ENCODE results near the gene MOBP.

MOBP gene

GRCh38 chr3:39519554-39520288 lies 52.2 kb downstream of the MOBP start:
- Histone ChIP-seq H3K27ac (ENCODE audit: low read depth, low read length, poor library complexity, severe bottlenecking) (no peak overlapping the region), H3K9me2 (ENCODE audit: low read depth, low read length) (no peaks in the 10 kb centered on the region), H3K9me3 (ENCODE audit: low read length) (peaks cover 3% of the 10 kb centered on the region; the same call in 1 of the 2 replicates), H3K79me2 (ENCODE audit: insufficient read depth, low read length) (no peaks in the 10 kb centered on the region), H4K20me1 (ENCODE audit: insufficient read depth, low read length) (no peaks in the 10 kb centered on the region), H3K27me3 (ENCODE audit: insufficient read depth, low read length) (no peaks in the 10 kb centered on the region), H3F3A (ENCODE audit: insufficient read depth, low read length) (no peaks in the 10 kb centered on the region), H3K36me3 (ENCODE audit: insufficient read depth, low read length) (no peaks in the 10 kb centered on the region), H3K4me1 (ENCODE audit: insufficient read depth, low read length, severe bottlenecking) (no peaks in the 10 kb centered on the region), H3K4me2 (ENCODE audit: low read length) (no peak overlapping the region), H3K4me3 (ENCODE audit: low read depth, low read length, poor library complexity, severe bottlenecking) (no peak overlapping the region), H3K9ac (ENCODE audit: low read length) (no peak overlapping the region), H2AFZ (ENCODE audit: low read length) (no peak overlapping the region)
- no peak for TF ChIP-seq EZH2 (IDR thresholded peaks at IDR 0.05; ENCODE audit: borderline replicate concordance, low read length)
- TF ChIP-seq CTCF (IDR thresholded peaks at IDR 0.05; ENCODE audit: low read length): no peak

DNA sequence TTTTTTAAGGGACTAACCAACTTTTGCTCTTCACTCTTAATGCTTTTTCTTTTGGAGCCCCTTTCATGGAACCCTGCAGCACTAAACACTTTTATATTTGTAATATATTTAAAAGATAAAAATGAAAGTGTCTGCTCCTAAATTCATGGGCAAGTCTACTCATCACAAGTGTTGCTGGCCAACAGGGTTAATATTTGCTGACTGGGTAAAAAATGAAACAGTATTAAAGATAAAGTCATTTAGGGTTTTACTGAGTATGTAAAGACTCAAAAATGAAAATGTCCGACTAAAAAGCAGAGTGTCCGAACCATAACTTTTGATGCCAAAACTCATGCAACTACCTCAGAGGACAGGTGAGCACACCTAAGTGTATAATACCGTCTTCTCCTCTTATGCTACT lies 54.0 kb downstream of the MOBP start:
- no peaks in the 10 kb centered on the region for H3K9me2 ChIP-seq (ENCODE audit: low read depth, low read length)
- H3K9ac ChIP-seq (ENCODE audit: low read length): no peak overlapping the region
- TF ChIP-seq EZH2 (IDR thresholded peaks at IDR 0.05; ENCODE audit: borderline replicate concordance, low read length): no peak
- no peak for TF ChIP-seq CTCF (IDR thresholded peaks at IDR 0.05; ENCODE audit: low read length)
- no peaks in the 10 kb centered on the region for H3F3A ChIP-seq (ENCODE audit: insufficient read depth, low read length)
- no peaks in the 10 kb centered on the region for H3K36me3 ChIP-seq (ENCODE audit: insufficient read depth, low read length)
- no peak overlapping the region for H3K27ac ChIP-seq (ENCODE audit: low read depth, low read length, poor library complexity, severe bottlenecking)
- H2AFZ ChIP-seq (ENCODE audit: low read length): no peak overlapping the region
- H3K27me3 ChIP-seq (ENCODE audit: insufficient read depth, low read length): no peaks in the 10 kb centered on the region
- no peaks in the 10 kb centered on the region for H4K20me1 ChIP-seq (ENCODE audit: insufficient read depth, low read length)
- peaks cover 3% of the 10 kb centered on the region; the same call in 1 of the 2 replicates for H3K9me3 ChIP-seq (ENCODE audit: low read length)
- no peak overlapping the region for H3K4me3 ChIP-seq (ENCODE audit: low read depth, low read length, poor library complexity, severe bottlenecking)
- H3K4me1 ChIP-seq (ENCODE audit: insufficient read depth, low read length, severe bottlenecking): no peaks in the 10 kb centered on the region
- H3K4me2 ChIP-seq (ENCODE audit: low read length): no peak overlapping the region
- no peaks in the 10 kb centered on the region for H3K79me2 ChIP-seq (ENCODE audit: insufficient read depth, low read length)

DNA sequence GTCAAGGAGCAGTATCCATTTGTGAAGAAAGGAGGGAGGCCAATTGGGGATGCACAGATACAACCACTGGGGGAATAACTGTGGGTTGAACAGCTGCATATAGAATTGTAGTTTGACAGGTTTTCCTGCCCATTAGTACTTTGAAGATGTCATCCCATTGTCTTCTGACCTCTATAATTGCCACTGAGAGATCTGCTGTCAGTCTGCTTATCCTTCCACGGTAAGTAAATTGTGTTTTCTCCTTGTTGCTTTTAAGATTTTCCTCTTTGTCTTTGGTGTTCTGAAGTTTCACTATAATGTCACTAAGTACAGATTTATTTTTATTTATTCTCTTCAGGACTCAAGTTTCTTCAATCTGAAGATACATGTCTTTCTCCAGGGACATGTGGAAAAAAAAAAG lies 56.6 kb downstream of the MOBP start:
- peaks cover 3% of the 10 kb centered on the region; the same call in 1 of the 2 replicates for H3K9me3 ChIP-seq (ENCODE audit: low read length)
- no peak overlapping the region for H3K9ac ChIP-seq (ENCODE audit: low read length)
- no peaks in the 10 kb centered on the region for H3K79me2 ChIP-seq (ENCODE audit: insufficient read depth, low read length)
- no peaks in the 10 kb centered on the region for H3K9me2 ChIP-seq (ENCODE audit: low read depth, low read length)
- H3K4me3 ChIP-seq (ENCODE audit: low read depth, low read length, poor library complexity, severe bottlenecking): no peak overlapping the region
- no peak for TF ChIP-seq EZH2 (IDR thresholded peaks at IDR 0.05; ENCODE audit: borderline replicate concordance, low read length)
- TF ChIP-seq CTCF (IDR thresholded peaks at IDR 0.05; ENCODE audit: low read length): no peak
- no peaks in the 10 kb centered on the region for H4K20me1 ChIP-seq (ENCODE audit: insufficient read depth, low read length)
- H2AFZ ChIP-seq (ENCODE audit: low read length): no peak overlapping the region
- no peaks in the 10 kb centered on the region for H3K4me1 ChIP-seq (ENCODE audit: insufficient read depth, low read length, severe bottlenecking)
- H3K27me3 ChIP-seq (ENCODE audit: insufficient read depth, low read length): no peaks in the 10 kb centered on the region
- H3F3A ChIP-seq (ENCODE audit: insufficient read depth, low read length): no peaks in the 10 kb centered on the region
- no peak overlapping the region for H3K27ac ChIP-seq (ENCODE audit: low read depth, low read length, poor library complexity, severe bottlenecking)
- H3K36me3 ChIP-seq (ENCODE audit: insufficient read depth, low read length): no peaks in the 10 kb centered on the region
- no peak overlapping the region for H3K4me2 ChIP-seq (ENCODE audit: low read length)
